Left renal pelvis (tissue), 4 donors: ENCODE results near the gene DLL1. TPM values are rescaled to one million over a fixed set of nuclear protein-coding genes. Genes with fewer than 3 reads are reported as not detected.

Experiments used
- DNase-seq, 4 donors: peaks; one replicate each; pipeline ENCODE4 v3.0.0-alpha.2; 2013; ENCODE audit warnings: low read depth in 4 of 4, low spot score in 3 of 4
- polyA plus RNA-seq, 4 donors: library from polyadenylated mRNA; unstranded; fragments of 120-200 nt; gene quantifications; one replicate each; pipeline ENCODE4 v1.2.1, GENCODE V29; 2013; ENCODE audit not compliant: insufficient read length in 4 of 4

Gene DLL1
- polyA plus RNA-seq, 4 donors: 2.7 to 13.5 (median 8.8) TPM

DNA sequence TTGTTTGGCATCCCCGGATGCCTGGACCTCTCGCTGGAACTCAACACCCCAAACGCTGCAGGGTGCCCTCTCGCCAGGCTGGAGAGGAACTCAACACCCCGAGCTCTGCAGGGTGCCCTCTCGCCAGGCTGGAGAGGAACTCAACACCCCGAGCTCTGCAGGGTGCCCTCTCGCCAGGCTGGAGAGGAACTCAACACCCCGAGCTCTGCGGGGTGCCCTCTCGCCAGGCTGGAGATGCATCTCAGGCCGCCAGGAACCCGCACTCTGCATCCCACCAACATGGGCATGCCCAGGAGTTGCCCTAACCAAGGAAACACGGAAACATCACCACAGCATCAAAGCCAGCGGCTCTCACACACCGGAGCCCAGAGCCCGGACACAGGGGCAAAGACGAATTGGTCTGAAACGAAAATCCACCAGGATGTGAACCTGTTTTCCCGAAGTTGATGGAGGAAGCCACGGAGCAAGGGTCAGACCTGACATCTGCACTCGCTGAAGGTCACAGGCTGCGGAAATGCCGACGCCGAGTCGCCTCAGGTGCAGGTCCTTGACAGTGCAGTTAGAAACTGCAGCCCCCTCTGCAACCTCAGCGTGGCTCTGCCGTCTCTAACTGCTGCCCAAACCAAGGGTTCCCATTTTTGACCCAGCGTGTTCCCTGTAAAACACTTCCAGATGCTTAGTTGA, 37.5 kb downstream of the DLL1 start:
- DNase-seq: no peak

DNA sequence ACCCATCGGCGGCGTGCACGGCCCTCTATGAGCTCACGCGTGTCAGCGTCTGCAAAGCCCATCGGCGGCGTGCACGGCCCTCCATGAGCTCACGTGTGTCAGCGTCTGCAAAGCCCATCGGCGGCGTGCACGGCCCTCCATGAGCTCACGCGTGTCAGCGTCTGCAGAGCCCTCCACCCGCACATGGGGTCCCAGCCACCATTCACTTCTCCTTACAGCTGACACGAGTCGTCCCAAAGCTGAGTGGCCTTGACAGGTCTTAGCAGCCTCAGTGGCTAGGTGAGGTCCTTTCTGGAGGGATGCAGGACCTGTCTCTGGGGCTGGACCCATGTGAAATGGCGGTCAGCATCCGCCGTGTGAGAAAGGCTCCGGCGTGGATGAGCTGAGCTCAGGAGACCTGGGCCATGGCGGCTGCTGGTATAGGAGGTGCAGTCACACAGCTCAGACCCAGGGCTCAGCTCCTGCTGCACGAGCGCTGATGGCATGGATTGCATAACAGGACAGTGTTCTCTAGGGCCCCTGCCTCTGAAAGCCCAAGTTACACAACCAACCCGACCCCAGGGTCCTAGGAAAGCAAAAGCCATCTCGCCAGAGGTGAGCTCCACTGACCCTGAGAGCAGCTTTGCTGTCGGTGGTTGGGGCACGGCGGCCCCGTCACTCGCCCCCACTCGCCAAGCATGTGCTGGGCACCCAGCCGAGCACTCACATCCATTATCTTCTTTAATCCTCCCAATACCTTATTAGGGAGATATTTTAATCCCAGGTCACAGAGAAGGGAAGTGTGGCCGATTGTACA, 38.9 kb downstream of the DLL1 start:
- no peak for DNase-seq

DNA sequence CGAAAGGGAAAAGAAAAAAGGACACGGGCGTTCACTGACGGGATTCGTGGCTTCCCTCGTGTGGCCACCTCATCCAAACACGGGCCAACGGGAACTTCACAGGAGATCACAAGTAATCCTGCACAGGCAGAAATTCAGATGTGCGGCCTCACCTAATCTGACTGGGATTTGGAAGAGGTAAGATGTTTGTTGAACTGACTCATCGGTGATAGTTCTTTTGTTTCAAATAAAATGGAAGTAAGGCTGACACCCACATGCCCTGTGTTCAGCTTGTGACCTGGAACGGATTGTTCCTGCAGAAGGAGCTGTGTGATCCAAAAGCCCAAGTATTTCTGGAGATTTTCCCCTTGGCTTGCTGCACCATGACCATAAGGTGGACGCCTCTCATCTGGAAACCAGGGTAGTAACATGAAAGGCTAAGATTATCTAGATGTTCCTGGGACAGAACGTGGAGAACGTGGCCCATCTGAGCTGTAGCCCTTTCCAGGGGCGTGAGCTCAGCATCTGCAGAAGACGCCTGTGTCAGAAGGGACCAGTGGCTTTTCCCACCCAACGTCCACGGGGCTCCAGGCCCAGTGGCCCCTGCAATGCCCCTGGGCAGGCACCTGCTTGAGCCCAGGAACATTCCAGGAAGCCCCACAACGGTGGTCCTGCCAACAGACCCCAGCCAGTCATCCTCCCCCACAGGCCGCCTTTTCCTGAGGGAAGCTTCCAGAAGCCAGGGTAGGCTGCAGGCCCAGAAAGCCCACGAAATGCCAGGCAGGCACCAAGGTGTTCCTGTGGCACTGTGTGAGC, 39.7 kb downstream of the DLL1 start:
- no peak for DNase-seq

DNA sequence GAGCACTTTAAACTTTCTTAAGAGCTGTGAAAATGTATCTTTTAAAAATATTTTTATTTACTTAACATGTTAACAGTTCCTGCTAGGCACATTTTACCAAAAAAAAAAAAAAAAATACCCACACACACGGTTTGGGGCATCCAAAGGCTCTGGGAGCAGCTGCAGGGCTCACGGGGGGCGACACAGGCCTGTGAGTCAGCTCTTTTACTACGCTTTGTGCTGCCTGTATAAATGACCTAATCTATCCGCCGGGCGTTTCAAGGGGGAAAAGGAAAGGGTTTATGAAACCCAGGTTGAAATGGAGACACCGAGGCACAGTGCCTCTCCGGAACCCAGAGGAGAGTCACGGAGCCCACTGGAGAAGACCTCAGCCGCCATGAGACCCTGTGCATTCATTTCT, 40.4 kb downstream of the DLL1 start:
- no peak for DNase-seq

DNA sequence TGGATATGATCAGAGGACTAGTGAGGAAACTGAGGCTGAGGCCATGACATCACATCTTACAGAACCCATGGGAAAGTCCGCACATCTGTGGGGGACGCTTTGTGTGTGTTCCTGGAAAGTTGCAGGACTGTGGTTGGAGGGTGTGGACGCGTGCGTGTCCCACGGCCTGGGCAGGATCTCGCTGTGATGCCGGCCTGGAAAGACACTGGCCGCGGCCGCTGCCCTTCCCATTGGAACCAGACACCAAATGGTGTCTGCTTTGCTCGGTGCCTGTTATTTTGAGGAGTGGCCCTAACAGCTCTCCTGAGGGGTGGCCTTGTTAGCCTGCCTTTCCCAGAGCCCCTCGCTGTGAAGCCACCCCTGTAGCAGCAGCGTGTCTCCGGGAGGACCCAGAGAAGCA, 41.1 kb downstream of the DLL1 start:
- no peak for DNase-seq

DNA sequence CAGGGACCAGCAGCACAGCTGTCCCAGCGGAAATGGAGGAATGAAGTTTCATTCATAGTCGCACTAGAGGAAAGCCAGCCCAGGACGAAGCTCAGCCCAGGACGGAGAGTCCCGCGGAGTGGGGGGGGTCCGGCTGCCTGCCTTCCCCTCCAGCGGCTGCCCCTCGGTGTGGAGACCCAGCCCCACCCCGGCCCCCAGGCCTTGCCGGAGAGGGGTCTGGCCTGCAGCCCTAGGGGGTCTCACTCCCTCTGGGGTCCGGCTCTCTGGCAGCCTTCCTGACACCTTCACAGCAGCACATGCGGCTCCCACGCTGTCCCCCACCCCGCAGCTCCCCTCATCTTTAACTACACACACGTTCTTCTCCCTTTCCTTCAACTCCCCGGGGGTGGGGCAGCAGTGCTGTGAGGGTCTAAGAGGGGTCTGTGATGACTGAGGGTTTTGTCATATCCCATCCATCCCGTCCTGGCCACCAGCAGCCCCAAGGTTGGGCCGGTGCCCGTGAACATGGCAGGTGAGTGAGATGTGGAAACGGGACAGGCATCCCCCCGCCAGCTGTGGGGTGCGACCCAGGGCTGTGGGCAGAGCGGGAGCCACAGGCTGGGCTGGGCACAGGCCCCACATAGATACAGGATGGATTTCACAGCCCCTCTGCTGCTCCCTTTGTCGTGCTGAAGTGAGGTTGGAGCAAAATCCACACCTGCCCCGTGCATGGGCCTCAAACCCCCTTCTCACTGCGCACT, 41.8 kb downstream of the DLL1 start:
- no peak for DNase-seq

DNA sequence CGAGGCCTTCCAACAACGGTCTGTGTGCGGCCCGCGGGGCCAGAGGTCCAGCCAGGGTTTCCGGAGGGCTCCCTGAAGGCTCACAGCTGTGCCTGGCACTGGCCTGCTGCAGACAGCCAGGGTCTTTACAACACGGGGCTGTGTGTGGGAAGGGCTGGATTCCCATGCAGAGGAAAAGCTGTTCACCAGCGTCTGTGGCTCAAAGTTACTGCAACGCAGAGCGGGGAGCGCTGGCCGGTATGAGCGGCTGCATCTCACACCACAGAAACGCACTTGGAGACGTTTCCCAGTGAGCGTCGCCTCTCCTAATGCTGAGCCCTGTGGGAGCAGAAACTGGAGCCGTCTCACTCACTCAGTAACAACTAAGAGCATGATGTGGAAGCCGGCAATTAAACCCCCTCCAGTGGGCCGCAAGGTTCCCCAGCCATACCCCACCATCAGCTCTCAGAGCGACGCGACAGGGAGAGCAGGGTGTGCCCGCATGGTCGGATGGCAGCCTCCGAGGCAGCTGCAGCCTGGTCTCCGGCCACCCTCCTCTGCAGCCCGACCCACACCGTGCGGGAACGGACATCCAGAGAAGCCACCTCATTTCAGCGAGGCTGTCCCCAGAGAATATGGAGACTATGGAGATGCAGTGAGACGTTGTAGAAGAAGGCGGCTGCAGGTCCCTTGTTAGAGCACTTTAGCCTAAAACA, 42.6 kb downstream of the DLL1 start:
- no peak for DNase-seq

DNA sequence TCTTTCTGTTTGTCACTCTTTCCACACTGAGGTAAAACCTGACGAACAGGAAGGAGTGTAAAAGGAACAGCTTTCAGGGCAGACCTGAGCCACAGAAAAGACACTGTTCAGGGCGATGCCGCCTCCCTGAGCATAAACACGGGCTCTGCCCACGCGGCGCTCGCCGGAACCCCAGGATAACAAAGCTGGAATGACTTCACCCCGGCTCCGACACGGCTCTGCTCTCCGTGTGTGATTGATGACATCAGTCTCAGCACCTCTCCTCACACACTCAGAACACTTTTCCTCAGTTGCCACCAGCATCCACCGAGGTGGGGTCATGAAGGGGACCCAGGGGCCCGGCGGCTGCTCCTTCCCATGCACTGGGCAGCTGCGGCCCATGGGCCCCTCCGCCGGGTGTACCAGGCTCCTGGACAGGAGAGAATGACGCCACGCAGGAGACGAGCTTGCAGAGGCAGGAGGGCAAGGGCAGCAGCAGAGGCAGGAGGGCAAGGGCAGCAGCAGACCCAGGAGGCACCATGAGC, 43.6 kb downstream of the DLL1 start:
- no peak for DNase-seq

DNA sequence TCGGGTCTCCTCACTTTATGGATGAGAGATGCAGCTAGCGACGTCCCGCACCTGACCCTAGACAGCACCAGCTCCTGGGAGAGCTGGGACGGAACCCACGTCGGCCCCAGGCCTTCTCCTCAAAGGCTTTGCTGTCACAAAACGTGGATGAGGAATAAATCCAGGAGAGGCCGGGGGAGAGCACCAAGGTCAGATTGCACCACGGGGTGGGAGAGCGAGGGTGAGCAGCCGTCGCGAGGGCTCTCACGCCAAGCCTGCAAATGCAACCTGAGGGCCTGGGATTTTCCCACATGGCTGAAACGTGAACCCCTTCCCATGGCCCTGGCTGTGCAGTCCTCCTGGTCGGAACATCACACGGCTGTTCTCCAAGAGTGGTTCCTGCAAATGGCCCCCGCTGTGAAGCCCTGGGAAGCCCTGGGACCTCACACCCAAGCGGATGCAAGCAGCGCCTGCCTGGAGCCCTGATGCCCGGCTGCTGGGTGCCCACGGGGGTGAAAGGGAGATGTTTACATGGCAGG, 45.3 kb downstream of the DLL1 start:
- DNase-seq: no peak

DNA sequence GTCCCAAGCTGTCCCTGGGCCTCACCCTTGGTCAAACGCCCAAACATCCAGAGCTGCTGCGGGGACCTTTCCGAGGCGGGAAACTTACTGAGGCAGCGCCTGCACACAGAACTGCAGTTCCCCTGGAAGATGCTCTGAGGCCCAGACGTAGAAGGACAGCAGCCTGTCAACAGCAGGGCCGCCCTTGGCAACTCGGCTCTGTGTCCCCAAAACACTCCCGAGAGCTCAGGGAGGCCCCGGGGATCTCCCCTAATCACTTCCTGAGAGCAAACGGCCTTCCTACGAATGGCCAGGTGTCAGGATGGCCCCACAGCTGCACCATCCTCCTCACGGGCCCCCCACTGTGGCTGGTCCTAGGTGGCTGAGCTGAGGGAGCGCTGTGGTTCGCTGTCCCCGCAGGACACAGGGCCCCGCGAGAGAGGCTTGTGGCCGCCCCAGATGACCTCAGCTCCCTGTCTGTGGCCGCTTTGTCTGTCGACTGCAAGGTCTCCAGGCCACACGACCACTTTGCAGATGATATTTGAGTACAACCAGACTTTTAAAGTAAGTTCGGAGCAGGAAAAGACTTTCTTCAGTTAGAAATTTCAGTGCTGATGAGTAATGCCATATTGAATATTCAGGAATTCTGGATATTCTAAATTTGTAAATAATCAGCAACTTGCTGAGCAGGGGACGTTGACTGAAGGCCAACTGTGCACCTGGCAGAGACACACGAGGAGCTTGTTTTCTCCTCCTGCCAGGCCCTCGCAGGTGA, 46.0 kb downstream of the DLL1 start:
- no peak for DNase-seq

DNA sequence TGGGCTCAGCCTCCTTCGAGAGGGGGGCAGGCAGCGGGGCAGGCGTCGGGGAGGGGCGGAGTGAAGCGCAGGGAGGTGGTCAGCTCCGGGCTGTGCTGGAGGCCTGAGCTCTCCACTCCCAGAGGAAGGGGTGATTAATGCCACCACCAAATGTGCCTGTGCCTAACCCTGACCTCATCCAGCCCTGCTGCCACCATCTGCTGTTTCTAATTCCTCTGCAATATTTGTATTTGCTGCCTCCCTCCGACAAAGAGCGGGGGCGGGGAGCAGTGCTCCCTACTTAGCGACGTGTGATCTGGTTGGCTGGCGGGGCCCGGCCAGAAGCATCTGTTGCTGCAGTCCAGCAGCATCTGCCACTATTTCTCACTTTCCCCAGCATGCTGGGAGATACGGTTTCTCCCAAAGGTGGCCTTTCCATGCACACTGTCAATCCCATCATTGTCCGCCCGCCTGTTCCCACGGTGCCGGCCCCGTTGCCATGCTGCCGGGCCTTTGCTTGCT, 47.0 kb downstream of the DLL1 start:
- no peak for DNase-seq

DNA sequence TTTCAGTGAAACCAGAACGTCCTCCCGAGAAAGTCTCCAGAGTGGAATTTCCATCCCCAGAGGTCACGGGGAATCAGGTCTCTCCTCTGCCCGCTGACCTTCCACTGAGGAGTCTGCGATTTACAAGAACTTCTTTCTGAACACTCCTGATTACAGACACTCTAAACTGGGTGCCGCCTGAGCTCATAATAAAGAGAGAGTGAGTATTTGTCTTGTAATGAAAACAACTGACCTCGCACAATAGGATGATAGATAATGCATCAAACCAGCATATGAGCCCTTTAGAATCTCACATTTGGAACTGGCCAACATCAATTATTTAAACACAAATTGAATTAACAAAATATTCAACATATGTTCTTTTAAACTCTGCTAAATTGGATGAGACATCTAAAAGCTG, 47.5 kb downstream of the DLL1 start:
- DNase-seq: no peak

DNA sequence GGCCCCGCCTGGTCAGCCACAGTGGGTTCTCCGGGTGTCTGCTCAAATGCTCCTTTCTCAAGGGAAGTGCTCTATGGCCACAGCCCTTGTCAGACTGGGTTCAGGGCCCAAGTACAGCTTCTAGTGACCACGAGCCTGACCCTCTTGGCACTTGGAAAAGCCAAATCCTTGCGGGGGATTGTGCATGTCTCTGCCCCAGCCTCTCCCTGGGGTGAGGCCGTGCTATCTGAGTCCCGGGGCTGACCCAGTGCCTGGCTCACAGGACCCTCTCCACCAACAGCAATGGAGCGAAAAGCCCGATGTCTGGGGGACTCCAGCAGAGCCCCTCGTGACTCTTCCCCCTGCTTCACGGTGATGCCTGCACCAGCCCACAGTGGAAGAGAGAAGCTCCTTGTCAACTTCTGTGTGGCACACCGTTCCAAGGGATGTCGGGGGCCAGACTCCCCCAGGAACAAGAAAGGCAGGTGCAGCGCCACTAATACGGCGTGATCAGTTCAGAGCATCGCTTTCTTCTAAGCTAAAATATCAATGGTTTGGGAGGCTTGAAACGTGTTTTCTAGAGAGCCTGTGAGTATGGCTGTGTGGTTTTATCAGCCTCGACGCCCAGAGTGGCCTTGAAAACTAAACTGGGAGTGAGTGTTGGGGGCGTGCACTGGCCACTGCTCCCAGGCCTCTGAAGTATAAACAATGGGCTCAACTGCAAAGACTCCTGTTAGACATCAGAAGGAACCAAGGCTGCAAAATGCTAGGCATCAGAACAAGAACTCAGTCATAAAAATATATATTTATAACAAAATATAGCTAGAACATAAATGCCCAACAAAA, 51.9 kb downstream of the DLL1 start:
- no peak for DNase-seq

DNA sequence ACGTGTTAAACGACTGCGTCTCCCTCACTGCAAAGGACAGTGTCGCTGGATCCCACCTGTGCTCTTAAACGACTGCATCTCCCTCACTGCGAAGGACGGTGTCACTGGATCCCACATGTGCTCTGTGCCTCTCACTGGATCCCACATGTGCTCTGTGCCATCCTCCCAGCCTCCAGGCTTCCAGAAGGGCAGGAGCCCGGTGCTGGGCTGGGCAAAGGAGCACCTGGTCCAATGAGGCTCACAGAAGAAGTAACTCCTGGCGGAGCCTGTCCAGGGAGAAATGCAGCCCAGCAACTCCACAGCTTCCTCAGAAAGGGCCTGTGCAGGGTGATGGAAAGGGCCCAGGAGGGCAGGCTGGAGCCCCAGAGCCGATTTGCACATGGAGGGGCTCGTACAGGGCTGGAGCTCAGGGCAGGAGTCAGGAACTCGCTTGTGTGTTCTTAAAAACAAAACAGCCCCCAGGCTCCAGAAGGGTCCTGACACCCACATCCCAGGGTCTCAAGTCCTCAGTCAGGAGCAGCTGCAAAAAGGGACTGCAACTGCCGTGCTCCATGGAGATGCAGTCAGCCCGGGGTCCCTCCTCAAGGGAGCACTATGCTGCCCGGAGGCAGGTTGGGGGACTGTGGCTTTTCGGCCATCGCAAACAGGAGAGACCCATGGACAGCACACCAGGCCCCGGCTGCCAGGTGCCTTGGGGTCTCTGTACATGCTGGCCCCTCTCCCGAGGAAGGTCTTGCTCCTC, 52.7 kb downstream of the DLL1 start:
- no peak for DNase-seq

DNA sequence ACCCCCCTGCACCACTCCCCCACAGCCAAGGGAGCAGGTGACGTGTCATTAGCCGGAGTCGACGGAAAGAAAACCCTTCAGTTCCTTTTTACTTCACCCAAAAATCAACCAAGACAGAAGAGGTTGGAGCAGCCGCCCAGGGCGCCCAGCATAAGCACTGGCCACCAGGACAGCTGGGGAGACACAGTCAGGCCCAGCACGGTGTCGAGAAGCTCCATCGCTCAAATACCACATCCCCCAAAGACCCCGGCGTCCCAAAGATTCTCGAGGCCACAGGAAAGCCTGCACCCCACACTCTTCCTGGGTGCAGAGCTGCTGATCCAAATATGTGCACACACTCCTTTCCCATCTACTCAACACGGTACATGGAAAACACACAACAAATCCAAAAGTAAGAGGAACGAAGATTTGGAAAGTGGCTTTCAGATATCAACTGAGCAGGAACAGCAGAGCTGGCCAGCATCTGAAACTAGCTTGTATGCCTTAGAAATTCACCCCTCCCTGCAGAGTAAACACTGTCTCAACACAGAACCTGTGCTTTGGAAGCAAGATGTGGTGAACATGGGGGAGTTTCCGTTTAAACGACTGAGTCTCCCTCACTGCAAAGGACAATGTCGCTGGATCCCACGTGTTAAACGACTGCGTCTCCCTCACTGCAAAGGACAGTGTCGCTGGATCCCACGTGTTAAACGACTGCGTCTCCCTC, 54.6 kb downstream of the DLL1 start:
- DNase-seq: no peak

DNA sequence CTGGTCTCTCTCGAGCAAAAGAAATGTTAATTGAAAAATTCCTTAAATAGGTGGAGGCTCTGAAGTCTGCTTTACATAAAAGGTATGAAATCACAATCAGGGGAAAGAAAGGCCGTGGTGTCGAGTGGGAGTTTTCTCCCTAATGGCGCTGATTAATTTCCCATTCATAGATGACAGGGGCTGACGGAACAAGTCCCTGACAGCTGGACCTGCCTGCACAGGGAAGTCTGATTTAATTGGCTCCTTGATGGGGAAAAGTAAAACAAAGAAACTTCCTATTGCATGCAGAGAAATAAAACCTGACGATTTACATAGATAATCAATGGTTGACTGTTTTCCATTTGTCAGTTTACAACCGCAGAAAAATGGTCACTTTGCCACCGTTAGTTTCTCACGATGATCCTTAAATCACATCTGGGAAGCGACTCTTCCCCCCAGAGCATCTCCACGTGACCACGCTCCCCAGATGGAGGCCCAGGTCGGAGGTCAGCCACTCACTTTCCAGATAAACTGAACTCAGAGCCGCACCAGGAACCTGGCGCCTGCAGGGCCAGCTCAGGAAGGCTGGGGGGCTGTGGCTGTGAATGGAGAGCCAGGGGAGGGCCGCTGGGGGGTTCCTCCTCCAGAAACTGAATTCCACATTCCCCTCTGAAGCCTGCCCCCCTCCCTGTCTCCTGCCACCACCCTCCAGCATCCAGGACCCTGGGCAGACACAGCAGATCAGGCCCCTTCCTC, 55.3 kb downstream of the DLL1 start:
- no peak for DNase-seq
